ENCODE results near the gene VSIG4. TPM values are rescaled to one million over a fixed set of nuclear protein-coding genes. Genes with fewer than 3 reads are reported as not detected.

Gene VSIG4
- total and polyA plus RNA-seq, 2 experiments from 2014 or later, result not detected

DNA sequence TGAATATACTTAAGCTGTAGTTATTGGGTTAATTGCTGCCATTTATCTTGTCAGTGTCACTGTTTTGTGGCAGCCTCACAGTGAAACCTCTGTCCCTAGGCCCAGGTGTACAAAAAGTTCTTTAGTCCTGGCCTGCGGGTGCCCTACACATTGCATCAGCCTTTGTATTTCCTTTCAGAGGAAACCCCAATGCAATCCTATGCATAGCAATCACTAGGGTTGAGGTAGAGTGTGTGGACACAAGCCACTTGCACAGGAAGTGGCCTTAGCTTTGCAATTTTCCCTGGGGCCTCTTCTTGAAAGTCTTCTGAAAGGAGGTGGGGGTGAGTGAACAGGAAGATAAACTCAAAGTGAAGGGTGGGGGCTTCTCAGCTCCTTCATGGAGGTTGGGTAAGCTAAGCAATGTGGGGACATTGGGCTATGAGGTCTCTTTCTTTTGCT is 27.8 kb downstream of the VSIG4 start:
- H3K4me2 ChIP-seq (ENCODE audit: unreplicated experiment), result no peak overlapping the region
- no peaks in the 10 kb centered on the region for H3F3A ChIP-seq (ENCODE audit: insufficient read depth)
- in situ Hi-C loops (cut with MboI), result no loop called here
- H3K36me3 ChIP-seq (ENCODE audit: low read depth), result no peaks in the 10 kb centered on the region
- whole genome bisulfite sequencing, 2 experiments (ENCODE audit: low coverage in 1 of 2, low lambda C conversion rate in 2 of 2, missing lambda C conversion rate in 2 of 2), result 33 to 38% methylated on average over 1 of the region's 1 CpG
- no peak overlapping the region for H3K4me3 ChIP-seq
- H3K79me2 ChIP-seq (ENCODE audit: insufficient read depth), result no peaks in the 10 kb centered on the region
- no peak overlapping the region for H3K9ac ChIP-seq
- TF ChIP-seq EZH2 (IDR thresholded peaks at IDR 0.05; ENCODE audit: insufficient read depth, poor library complexity, severe bottlenecking), result no peak
- TF ChIP-seq EZH2phosphoT487 (IDR thresholded peaks at IDR 0.05; ENCODE audit: insufficient read depth, low read depth), result no peak
- H3K4me1 ChIP-seq (ENCODE audit: insufficient read depth), result no peaks in the 10 kb centered on the region
- no peaks in the 10 kb centered on the region for H3K9me3 ChIP-seq (ENCODE audit: low read depth)
- no peaks in the 10 kb centered on the region for H3K9me2 ChIP-seq (ENCODE audit: insufficient read depth)
- H4K20me1 ChIP-seq (ENCODE audit: insufficient read depth), result no peaks in the 10 kb centered on the region
- H3K27ac ChIP-seq, result no peak overlapping the region
- H2AFZ ChIP-seq, result no peak overlapping the region
- H3K27me3 ChIP-seq (replicated peaks; ENCODE audit: insufficient read depth), result no peaks in the 10 kb centered on the region
- DNase-seq, result no peak

DNA sequence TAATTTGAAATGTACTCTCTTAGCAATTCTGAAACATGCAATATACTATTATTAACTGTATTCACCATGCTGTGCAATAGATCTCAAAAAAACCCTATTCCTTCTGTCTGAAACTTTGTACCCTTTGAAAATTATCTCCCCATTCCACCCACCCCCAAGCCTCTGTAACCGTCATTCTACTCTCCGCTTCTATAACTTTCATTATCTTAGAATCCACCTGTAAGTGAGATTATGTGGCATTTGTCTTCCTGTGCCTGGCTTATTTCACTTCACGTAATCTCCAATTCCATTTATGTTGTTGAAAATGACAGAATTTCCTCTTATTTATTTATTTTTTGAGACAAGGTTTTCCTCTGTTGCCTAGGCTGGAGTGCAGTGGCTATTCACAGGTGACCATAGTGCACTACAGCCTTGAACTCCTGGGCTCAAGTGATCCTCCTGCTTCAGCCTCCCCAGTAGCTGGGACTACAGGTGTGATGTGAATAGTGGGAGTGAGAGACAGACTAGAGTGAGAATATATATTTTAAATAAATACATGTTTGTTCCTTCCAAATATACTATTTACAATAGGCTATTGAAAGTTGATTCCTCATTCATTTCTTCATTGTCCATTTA is 30.5 kb downstream of the VSIG4 start:
- Histone ChIP-seq H3K4me3 (no peak overlapping the region), H3K9ac (no peak overlapping the region), H3K27ac (no peak overlapping the region), H3K27me3 (replicated peaks; ENCODE audit: insufficient read depth) (no peaks in the 10 kb centered on the region), H3K4me2 (ENCODE audit: unreplicated experiment) (no peak overlapping the region), H4K20me1 (ENCODE audit: insufficient read depth) (no peaks in the 10 kb centered on the region), H3F3A (ENCODE audit: insufficient read depth) (no peaks in the 10 kb centered on the region), H3K9me3 (ENCODE audit: low read depth) (no peaks in the 10 kb centered on the region), H2AFZ (no peak overlapping the region), H3K9me2 (ENCODE audit: insufficient read depth) (no peaks in the 10 kb centered on the region), H3K4me1 (ENCODE audit: insufficient read depth) (no peaks in the 10 kb centered on the region), H3K36me3 (ENCODE audit: low read depth) (no peaks in the 10 kb centered on the region), H3K79me2 (ENCODE audit: insufficient read depth) (no peaks in the 10 kb centered on the region)
- in situ Hi-C loops (cut with MboI), result no loop called here
- 69 to 80% methylated on average over 3 of the region's 3 CpGs for WGBS, 2 experiments (ENCODE audit: low coverage in 1 of 2, low lambda C conversion rate in 2 of 2, missing lambda C conversion rate in 2 of 2)
- no peak for DNase-seq
- TF ChIP-seq EZH2 (IDR thresholded peaks at IDR 0.05; ENCODE audit: insufficient read depth, poor library complexity, severe bottlenecking), result no peak
- TF ChIP-seq EZH2phosphoT487 (IDR thresholded peaks at IDR 0.05; ENCODE audit: insufficient read depth, low read depth), result no peak

DNA sequence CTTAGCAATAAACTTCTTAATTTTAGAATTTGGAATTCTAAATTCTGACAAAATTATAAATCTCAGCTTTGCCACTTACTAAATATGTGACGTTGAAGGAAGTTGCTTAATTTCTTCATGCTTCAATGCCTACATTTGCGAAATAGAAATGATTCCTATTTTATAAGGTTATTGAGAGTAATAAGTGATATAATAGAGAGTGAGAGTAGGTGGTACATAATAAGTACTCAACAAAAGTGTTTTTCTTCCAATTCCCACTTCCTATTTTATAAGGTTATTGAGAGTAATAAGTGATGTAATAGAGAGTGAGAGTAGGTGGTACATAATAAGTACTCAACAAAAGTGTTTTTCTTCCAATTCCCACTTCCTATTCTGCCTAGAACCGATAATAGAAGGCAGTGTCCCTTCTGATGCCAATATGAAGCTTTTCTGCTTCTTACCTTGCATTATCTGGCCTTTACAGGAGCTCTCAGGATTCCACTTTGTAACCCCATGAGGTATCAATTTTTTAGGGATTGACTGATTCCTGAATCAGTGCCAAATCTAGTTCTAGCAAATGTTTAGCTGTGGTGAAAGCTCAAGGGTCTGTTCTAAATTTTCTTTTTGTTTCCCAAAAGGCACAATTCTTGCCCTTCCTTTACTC is 31.4 kb downstream of the VSIG4 start:
- H3K79me2 ChIP-seq (ENCODE audit: insufficient read depth), result no peaks in the 10 kb centered on the region
- TF ChIP-seq EZH2 (IDR thresholded peaks at IDR 0.05; ENCODE audit: insufficient read depth, poor library complexity, severe bottlenecking), result no peak
- TF ChIP-seq EZH2phosphoT487 (IDR thresholded peaks at IDR 0.05; ENCODE audit: insufficient read depth, low read depth), result no peak
- no peaks in the 10 kb centered on the region for H4K20me1 ChIP-seq (ENCODE audit: insufficient read depth)
- no peaks in the 10 kb centered on the region for H3K4me1 ChIP-seq (ENCODE audit: insufficient read depth)
- no peak overlapping the region for H3K4me2 ChIP-seq (ENCODE audit: unreplicated experiment)
- no peaks in the 10 kb centered on the region for H3K9me3 ChIP-seq (ENCODE audit: low read depth)
- no peak for DNase-seq
- no peaks in the 10 kb centered on the region for H3K36me3 ChIP-seq (ENCODE audit: low read depth)
- no peaks in the 10 kb centered on the region for H3K27me3 ChIP-seq (replicated peaks; ENCODE audit: insufficient read depth)
- in situ Hi-C loops (cut with MboI), result no loop called here
- H3K27ac ChIP-seq, result no peak overlapping the region
- no peak overlapping the region for H2AFZ ChIP-seq
- no peak overlapping the region for H3K9ac ChIP-seq
- H3K9me2 ChIP-seq (ENCODE audit: insufficient read depth), result no peaks in the 10 kb centered on the region
- 33 to 41% methylated on average over 3 of the region's 3 CpGs for WGBS, 2 experiments (ENCODE audit: low coverage in 1 of 2, low lambda C conversion rate in 2 of 2, missing lambda C conversion rate in 2 of 2)
- H3K4me3 ChIP-seq, result no peak overlapping the region
- no peaks in the 10 kb centered on the region for H3F3A ChIP-seq (ENCODE audit: insufficient read depth)

DNA sequence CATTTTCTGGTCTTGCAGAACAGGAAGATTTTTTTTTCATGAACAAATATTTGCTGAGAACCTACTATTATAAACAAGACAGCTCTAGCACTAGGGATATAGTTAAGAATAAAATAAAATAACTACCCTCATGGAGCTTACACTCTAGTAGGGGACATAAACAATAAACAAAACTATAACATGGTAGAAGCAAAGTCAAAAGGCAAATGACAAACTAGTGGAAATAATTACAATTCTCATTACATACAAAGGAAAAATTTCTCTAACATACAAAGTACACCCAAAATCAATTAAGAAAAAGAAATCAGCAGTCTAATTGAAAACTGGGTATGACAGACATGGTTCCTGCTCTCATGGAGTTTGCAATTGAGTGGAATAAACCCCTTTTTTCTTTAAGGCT is 32.0 kb downstream of the VSIG4 start:
- no peak overlapping the region for H3K4me3 ChIP-seq
- H3F3A ChIP-seq (ENCODE audit: insufficient read depth), result no peaks in the 10 kb centered on the region
- no peaks in the 10 kb centered on the region for H3K27me3 ChIP-seq (replicated peaks; ENCODE audit: insufficient read depth)
- no peak overlapping the region for H2AFZ ChIP-seq
- H3K4me2 ChIP-seq (ENCODE audit: unreplicated experiment), result no peak overlapping the region
- no peaks in the 10 kb centered on the region for H3K4me1 ChIP-seq (ENCODE audit: insufficient read depth)
- no peaks in the 10 kb centered on the region for H3K79me2 ChIP-seq (ENCODE audit: insufficient read depth)
- in situ Hi-C loops (cut with MboI), result no loop called here
- H3K27ac ChIP-seq, result no peak overlapping the region
- no peak for DNase-seq
- H3K36me3 ChIP-seq (ENCODE audit: low read depth), result no peaks in the 10 kb centered on the region
- H4K20me1 ChIP-seq (ENCODE audit: insufficient read depth), result no peaks in the 10 kb centered on the region
- H3K9me3 ChIP-seq (ENCODE audit: low read depth), result no peaks in the 10 kb centered on the region
- TF ChIP-seq EZH2 (IDR thresholded peaks at IDR 0.05; ENCODE audit: insufficient read depth, poor library complexity, severe bottlenecking), result no peak
- TF ChIP-seq EZH2phosphoT487 (IDR thresholded peaks at IDR 0.05; ENCODE audit: insufficient read depth, low read depth), result no peak
- no peak overlapping the region for H3K9ac ChIP-seq
- H3K9me2 ChIP-seq (ENCODE audit: insufficient read depth), result no peaks in the 10 kb centered on the region

Data from GM23248 (cell line).